Breast epithelium (tissue), 4 donors: Measurements from ENCODE around the gene C6orf89. TPM values are rescaled to one million over a fixed set of nuclear protein-coding genes. Genes with fewer than 3 reads are reported as not detected.

Experiments
- DNase-seq, 2 donors: peaks; one replicate each; pipeline ENCODE4 v3.0.0-alpha.2; 2019; ENCODE audit warnings: low spot score in 2 of 2
- H3K27ac ChIP-seq, 2 donors: fragments of 200-600 bp; sonication (generic) in 1 of 2; one replicate each; pipeline ENCODE4 v1.5.1; 2016 to 2019; ENCODE audit warnings: mild to moderate bottlenecking in 1 of 2
- H3K27me3 ChIP-seq, 2 donors: fragments of 200-600 bp; sonication (generic) in 1 of 2; one replicate each; pipeline versions ENCODE4 v1.5.1 to v1.6.0; 2017 to 2019; ENCODE audit warnings: control low read depth in 1 of 2, mild to moderate bottlenecking in 1 of 2
- H3K36me3 ChIP-seq: fragments of 200-600 bp; one replicate; pipeline ENCODE4 v1.5.1; 2019
- H3K4me1 ChIP-seq, 2 donors: fragments of 200-600 bp; sonication (generic); one replicate each; pipeline ENCODE4 v1.5.1; 2016 to 2019; ENCODE audit warnings: control low read depth in 1 of 2
- H3K4me3 ChIP-seq, 3 donors: fragments of 200-600 bp; sonication (generic); 1 replicate in 2 of 3; 2 replicates in 1 of 3; pipeline ENCODE4 v1.5.1; 2016 to 2019; ENCODE audit warnings: mild to moderate bottlenecking in 3 of 3, moderate library complexity in 2 of 3
- H3K9me3 ChIP-seq, 2 donors: fragments of 200-600 bp; sonication (generic) in 1 of 2; one replicate each; pipeline ENCODE4 v1.5.1; 2016 to 2019; ENCODE audit warnings: control low read depth in 1 of 2
- CTCF ChIP-seq, 3 donors: fragments of 450-650 bp; IDR thresholded peaks; one replicate each; pipeline ENCODE4 v1.5.1; 2016 to 2017; ENCODE audit warnings: antibody characterized with exemption in 3 of 3, mild to moderate bottlenecking in 3 of 3, moderate library complexity in 3 of 3
- POLR2A ChIP-seq: fragments of 450-650 bp; IDR thresholded peaks from one replicate; pipeline ENCODE4 v1.6.1; 2016; ENCODE audit warnings: antibody characterized with exemption, mild to moderate bottlenecking, moderate library complexity
- POLR2AphosphoS5 ChIP-seq, 3 donors: sonication (generic); formaldehyde crosslinking; IDR thresholded peaks; one replicate each; pipeline ENCODE4 v1.6.1; 2017; ENCODE audit warnings: antibody characterized with exemption in 3 of 3
- intact Hi-C: fragments of 100-400 bp; cut with DNase I; formaldehyde crosslinking; loops from one replicate; pipeline ENCODE4 v1.15.1; 2023; ENCODE audit warnings: low total_unique reads
- total RNA-seq, 3 donors: library from RNA; depleted of rRNA; stranded (reverse); fragments of >200 nt; gene quantifications; one replicate each; pipeline ENCODE4 v1.1.0, GENCODE V29; 2016

C6orf89 gene
- total RNA-seq, 3 donors from 2014 or later, result 32.8 to 58.7 (median 45.4) TPM

- Histone ChIP-seq H3K27me3 (no peaks in the 10 kb centered on the region), H3K4me1 (peaks cover 0 to 6% of the 10 kb centered on the region in 2 donors), H3K4me3 (no peak overlapping the region), H3K36me3 (no peaks in the 10 kb centered on the region), H3K9me3 (no peaks in the 10 kb centered on the region), H3K27ac (peak overlapping the region in 1 of 2 donors; percentile 80)
- intact Hi-C loops, result no loop called here
- no peak for DNase-seq
- TF ChIP-seq CTCF (IDR thresholded peaks at IDR 0.05) (no peak), POLR2A (no peak), POLR2AphosphoS5 (IDR thresholded peaks at IDR 0.05) (no peak)
Observed at GRCh38 chr6:36975231-36976006, 89.7 kb downstream of the C6orf89 start.

GRCh38 chr6:36976007-36976264, 90.2 kb downstream of the C6orf89 start:
- Histone ChIP-seq H3K27ac (peak overlapping the region in 1 of 2 donors; percentile 80), H3K27me3 (no peaks in the 10 kb centered on the region), H3K4me3 (no peak overlapping the region), H3K9me3 (no peaks in the 10 kb centered on the region), H3K4me1 (peaks cover 0 to 6% of the 10 kb centered on the region in 2 donors), H3K36me3 (no peaks in the 10 kb centered on the region)
- no peak for TF ChIP-seq CTCF (IDR thresholded peaks at IDR 0.05)
- no peak for TF ChIP-seq POLR2A
- TF ChIP-seq POLR2AphosphoS5 (IDR thresholded peaks at IDR 0.05), result no peak
- no peak for DNase-seq
- intact Hi-C loops, result no loop called here

- intact Hi-C loops, result no loop called here
- no peak for TF ChIP-seq POLR2AphosphoS5 (IDR thresholded peaks at IDR 0.05)
- TF ChIP-seq POLR2A, result no peak
- no peak for TF ChIP-seq CTCF (IDR thresholded peaks at IDR 0.05)
- H3K4me1 ChIP-seq, result peaks cover 0 to 6% of the 10 kb centered on the region in 2 donors
- H3K27me3 ChIP-seq, result no peaks in the 10 kb centered on the region
- H3K36me3 ChIP-seq, result no peaks in the 10 kb centered on the region
- no peak for DNase-seq
- H3K4me3 ChIP-seq, result no peak overlapping the region
- no peaks in the 10 kb centered on the region for H3K9me3 ChIP-seq
- H3K27ac ChIP-seq, result peak overlapping the region in 1 of 2 donors; percentile 80
Observed at GRCh38 chr6:36976509-36976908, 90.8 kb downstream of the C6orf89 start.

GRCh38 chr6:36976931-36977330, 91.2 kb downstream of the C6orf89 start:
- intact Hi-C loops, result no loop called here
- TF ChIP-seq CTCF (IDR thresholded peaks at IDR 0.05) (no peak), POLR2AphosphoS5 (IDR thresholded peaks at IDR 0.05) (no peak), POLR2A (no peak)
- H3K27me3 ChIP-seq, result no peaks in the 10 kb centered on the region
- H3K9me3 ChIP-seq, result no peaks in the 10 kb centered on the region
- H3K4me1 ChIP-seq, result peaks cover 0 to 6% of the 10 kb centered on the region in 2 donors
- peak overlapping the region in 1 of 2 donors; percentile 80 for H3K27ac ChIP-seq
- H3K36me3 ChIP-seq, result no peaks in the 10 kb centered on the region
- H3K4me3 ChIP-seq, result no peak overlapping the region
- no peak for DNase-seq

GRCh38 chr6:36977470-36977941, 91.8 kb downstream of the C6orf89 start:
- Histone ChIP-seq H3K27me3 (no peaks in the 10 kb centered on the region), H3K27ac (peak overlapping the region in 1 of 2 donors; percentile 80), H3K4me1 (peaks cover 0 to 6% of the 10 kb centered on the region in 2 donors), H3K9me3 (no peaks in the 10 kb centered on the region), H3K4me3 (no peak overlapping the region), H3K36me3 (no peaks in the 10 kb centered on the region)
- TF ChIP-seq POLR2A, result no peak
- peak in 1 of 3 donors; percentile 8 for TF ChIP-seq CTCF (IDR thresholded peaks at IDR 0.05)
- DNase-seq, result no peak
- intact Hi-C loops, result no loop called here

Other genes starting within 250 kb of the C6orf89 start
- gene CDKN1A, start 207.2 kb upstream of the C6orf89 start, total RNA-seq, result 100 to 1,000 TPM; 125 to 144 (median 143) TPM
- gene RAB44, start 188.1 kb upstream of the C6orf89 start, total RNA-seq, result 1 to 10 TPM in 1 of 3 donors, under 1 TPM in 2; under 0.01 to 1.9 (median 0.29) TPM
- 1 to 10 TPM in 2 of 3 donors, under 1 TPM in 1; 0.96 to 5.2 (median 3.7) TPM for gene CPNE5, start 46.5 kb upstream of the C6orf89 start, total RNA-seq
- 10 to 100 TPM in 2 of 3 donors, 1 to 10 TPM in 1; 4.5 to 24.7 (median 19.7) TPM for gene PPIL1, start 11.1 kb upstream of the C6orf89 start, total RNA-seq
- 10 to 100 TPM in 1 of 3 donors, 1 to 10 TPM in 2; 2.8 to 14.9 (median 5.2) TPM for gene PI16, start 68.8 kb downstream of the C6orf89 start, total RNA-seq
- gene MTCH1, start 100.2 kb downstream of the C6orf89 start, total RNA-seq, result 100 to 1,000 TPM; 187 to 229 (median 215) TPM
- gene FGD2, start 119.7 kb downstream of the C6orf89 start, total RNA-seq, result 10 to 100 TPM; 11.5 to 51.4 (median 18.6) TPM